ENCODE results near the gene PRUNE2. TPM values are rescaled to one million over a fixed set of nuclear protein-coding genes. Genes with fewer than 3 reads are reported as not detected.

Gene PRUNE2
- total and polyA plus RNA-seq, 9 donors, result 9.1 to 16.4 (median 11.9) TPM

- Histone ChIP-seq H3K36me3 (ENCODE audit: control insufficient read depth, insufficient read depth, low read length) (no peaks in the 10 kb centered on the region), H3K4me1 (ENCODE audit: control insufficient read depth, insufficient read depth, low read length) (no peaks in the 10 kb centered on the region), H3K27ac (ENCODE audit: low read length) (no peak overlapping the region), H3K27me3 (ENCODE audit: control insufficient read depth, insufficient read depth, low read length) (no peaks in the 10 kb centered on the region), H3K4me3 (ENCODE audit: low read length) (no peak overlapping the region), H3K9me3 (replicated peaks; ENCODE audit: control insufficient read depth, low read depth, low read length) (no peaks in the 10 kb centered on the region)
- WGBS (ENCODE audit: insufficient coverage), result no CpG with 5 or more reads among the region's 1 CpG
- DNase-seq, result no peak
These were observed 120.4 kb downstream of the PRUNE2 start for GRCh38 chr9:76785501-76785900.

DNA sequence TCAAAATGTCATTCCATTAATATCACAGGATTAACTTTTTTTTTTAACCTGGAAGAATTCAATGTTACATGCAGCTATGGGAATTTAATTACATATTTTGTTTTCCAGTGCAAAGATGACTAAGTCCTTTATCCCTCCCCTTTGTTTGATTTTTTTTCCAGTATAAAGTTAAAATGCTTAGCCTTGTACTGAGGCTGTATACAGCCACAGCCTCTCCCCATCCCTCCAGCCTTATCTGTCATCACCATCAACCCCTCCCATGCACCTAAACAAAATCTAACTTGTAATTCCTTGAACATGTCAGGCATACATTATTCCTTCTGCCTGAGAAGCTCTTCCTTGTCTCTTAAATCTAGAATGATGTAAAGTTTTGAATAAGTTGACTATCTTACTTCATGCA lies 121.0 kb downstream of the PRUNE2 start:
- Histone ChIP-seq H3K36me3 (ENCODE audit: control insufficient read depth, insufficient read depth, low read length) (no peaks in the 10 kb centered on the region), H3K9me3 (replicated peaks; ENCODE audit: control insufficient read depth, low read depth, low read length) (no peaks in the 10 kb centered on the region), H3K27me3 (ENCODE audit: control insufficient read depth, insufficient read depth, low read length) (no peaks in the 10 kb centered on the region), H3K27ac (ENCODE audit: low read length) (no peak overlapping the region), H3K4me3 (ENCODE audit: low read length) (no peak overlapping the region), H3K4me1 (ENCODE audit: control insufficient read depth, insufficient read depth, low read length) (no peaks in the 10 kb centered on the region)
- no peak for DNase-seq

DNA sequence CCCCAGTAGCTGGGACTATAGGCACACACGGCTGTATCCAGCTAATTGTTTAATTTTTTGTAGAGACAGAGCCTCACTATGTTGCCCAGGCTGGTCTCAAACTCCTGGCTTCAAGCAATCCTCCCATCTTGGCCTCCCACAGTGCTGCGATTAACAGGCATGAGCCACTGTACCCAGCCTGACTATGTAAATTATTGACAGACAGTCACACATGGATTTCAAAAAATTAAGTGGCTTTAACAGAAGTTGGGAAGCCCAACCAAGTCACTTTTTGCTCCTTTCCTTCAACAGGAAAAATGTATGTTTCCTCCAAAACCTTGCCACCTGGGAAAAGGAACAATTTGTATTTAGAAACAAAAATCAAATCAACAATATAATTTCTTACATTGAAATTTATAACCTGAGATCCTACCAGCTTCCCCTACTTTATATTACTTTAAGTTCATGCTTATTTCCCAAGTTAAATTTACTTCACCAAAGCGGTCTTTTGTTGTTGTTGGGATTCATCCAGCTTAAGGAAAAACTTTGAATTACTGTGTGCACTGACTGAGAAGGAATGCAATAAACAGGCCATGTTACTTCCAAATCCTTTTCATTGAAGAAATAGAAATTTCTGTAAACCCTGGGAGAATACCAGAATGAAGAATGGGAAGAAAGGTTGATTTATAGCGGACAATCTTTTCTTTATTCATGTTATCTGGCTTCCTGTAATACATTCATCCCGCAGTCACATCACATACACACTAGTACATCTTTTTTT lies 133.0 kb downstream of the PRUNE2 start:
- Histone ChIP-seq H3K4me3 (ENCODE audit: low read length) (no peak overlapping the region), H3K9me3 (replicated peaks; ENCODE audit: control insufficient read depth, low read depth, low read length) (no peaks in the 10 kb centered on the region), H3K4me1 (ENCODE audit: control insufficient read depth, insufficient read depth, low read length) (no peaks in the 10 kb centered on the region), H3K27me3 (ENCODE audit: control insufficient read depth, insufficient read depth, low read length) (peaks cover 2% of the 10 kb centered on the region), H3K27ac (ENCODE audit: low read length) (no peak overlapping the region), H3K36me3 (ENCODE audit: control insufficient read depth, insufficient read depth, low read length) (no peaks in the 10 kb centered on the region)
- no CpG with 5 or more reads among the region's 5 CpGs for WGBS (ENCODE audit: insufficient coverage)
- peak; percentile 43 for DNase-seq

DNA sequence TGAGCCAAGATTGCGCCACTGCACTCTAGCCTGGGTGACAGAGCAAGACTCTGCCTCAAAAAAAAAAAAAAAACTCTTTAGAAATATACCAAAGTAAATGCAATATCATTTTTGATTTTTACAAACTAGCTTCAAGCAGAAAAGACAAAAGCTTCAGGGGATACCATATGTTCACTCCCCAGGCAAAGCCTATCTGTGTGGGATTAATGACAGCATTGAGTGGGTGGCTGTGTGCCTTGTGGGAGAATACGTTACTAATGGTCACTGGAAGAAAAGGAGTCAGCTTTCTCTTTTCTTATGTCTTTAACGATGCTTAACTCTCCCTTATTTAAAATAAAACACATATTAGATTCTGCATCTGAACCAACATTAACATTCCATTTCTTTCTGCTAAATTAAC lies 139.8 kb downstream of the PRUNE2 start:
- Histone ChIP-seq H3K27ac (ENCODE audit: low read length) (no peak overlapping the region), H3K9me3 (replicated peaks; ENCODE audit: control insufficient read depth, low read depth, low read length) (no peaks in the 10 kb centered on the region), H3K27me3 (ENCODE audit: control insufficient read depth, insufficient read depth, low read length) (no peaks in the 10 kb centered on the region), H3K4me1 (ENCODE audit: control insufficient read depth, insufficient read depth, low read length) (no peaks in the 10 kb centered on the region), H3K4me3 (ENCODE audit: low read length) (no peak overlapping the region), H3K36me3 (ENCODE audit: control insufficient read depth, insufficient read depth, low read length) (no peaks in the 10 kb centered on the region)
- 100% methylated on average over 1 of the region's 3 CpGs for WGBS (ENCODE audit: insufficient coverage)
- DNase-seq, result no peak

- Histone ChIP-seq H3K4me1 (ENCODE audit: control insufficient read depth, insufficient read depth, low read length) (no peaks in the 10 kb centered on the region), H3K36me3 (ENCODE audit: control insufficient read depth, insufficient read depth, low read length) (no peaks in the 10 kb centered on the region), H3K9me3 (replicated peaks; ENCODE audit: control insufficient read depth, low read depth, low read length) (no peaks in the 10 kb centered on the region), H3K4me3 (ENCODE audit: low read length) (no peak within 1 kb of the TSS), H3K27me3 (ENCODE audit: control insufficient read depth, insufficient read depth, low read length) (no peaks in the 10 kb centered on the region), H3K27ac (ENCODE audit: low read length) (no peak within 1 kb of the TSS)
- WGBS (ENCODE audit: insufficient coverage), result 88% methylated on average over 2 of the region's 4 CpGs
- DNase-seq, result no peak
These were observed 141.8 kb downstream of the PRUNE2 start, which contains the start of gene PCA3 for GRCh38 chr9:76764138-76764537. Gene PCA3, plus strand, starts transcription at chr9:76764438.

- peak; percentile 28 for DNase-seq
- Histone ChIP-seq H3K9me3 (replicated peaks; ENCODE audit: control insufficient read depth, low read depth, low read length) (no peaks in the 10 kb centered on the region), H3K36me3 (ENCODE audit: control insufficient read depth, insufficient read depth, low read length) (no peaks in the 10 kb centered on the region), H3K4me1 (ENCODE audit: control insufficient read depth, insufficient read depth, low read length) (peaks cover 1% of the 10 kb centered on the region), H3K27me3 (ENCODE audit: control insufficient read depth, insufficient read depth, low read length) (no peaks in the 10 kb centered on the region), H3K4me3 (ENCODE audit: low read length) (no peak overlapping the region), H3K27ac (ENCODE audit: low read length) (no peak overlapping the region)
- WGBS (ENCODE audit: insufficient coverage), result no CpG with 5 or more reads among the region's 1 CpG
These were observed 144.5 kb downstream of the PRUNE2 start for GRCh38 chr9:76761448-76761847.

- Histone ChIP-seq H3K27ac (ENCODE audit: low read length) (no peak overlapping the region), H3K9me3 (replicated peaks; ENCODE audit: control insufficient read depth, low read depth, low read length) (no peaks in the 10 kb centered on the region), H3K4me1 (ENCODE audit: control insufficient read depth, insufficient read depth, low read length) (peaks cover 3% of the 10 kb centered on the region), H3K4me3 (ENCODE audit: low read length) (no peak overlapping the region), H3K27me3 (ENCODE audit: control insufficient read depth, insufficient read depth, low read length) (no peaks in the 10 kb centered on the region), H3K36me3 (ENCODE audit: control insufficient read depth, insufficient read depth, low read length) (no peaks in the 10 kb centered on the region)
- WGBS (ENCODE audit: insufficient coverage), result 54% methylated on average over 3 of the region's 6 CpGs
- DNase-seq, result no peak
These were observed 146.2 kb downstream of the PRUNE2 start for GRCh38 chr9:76759732-76760131.

DNA sequence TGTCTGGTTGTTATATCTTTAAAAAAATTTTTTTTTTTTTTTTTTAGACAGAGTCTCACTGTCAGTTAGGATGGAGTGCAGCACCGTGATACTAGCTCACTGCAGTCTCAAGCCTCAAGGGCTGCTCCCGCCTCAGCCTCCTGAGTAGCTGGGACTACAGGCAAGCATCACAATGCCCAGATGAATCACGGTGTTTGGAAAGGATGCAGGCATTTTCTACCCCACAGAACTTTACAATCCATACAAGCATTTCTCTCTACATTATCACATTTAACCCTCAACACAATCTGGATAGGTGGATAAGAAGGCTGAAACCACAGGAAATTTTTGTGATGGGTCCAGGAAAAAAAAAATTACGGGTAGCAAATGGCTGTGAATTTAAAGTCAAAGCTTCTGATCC lies 147.4 kb downstream of the PRUNE2 start:
- Histone ChIP-seq H3K9me3 (replicated peaks; ENCODE audit: control insufficient read depth, low read depth, low read length) (no peaks in the 10 kb centered on the region), H3K4me3 (ENCODE audit: low read length) (no peak overlapping the region), H3K4me1 (ENCODE audit: control insufficient read depth, insufficient read depth, low read length) (peaks cover 3% of the 10 kb centered on the region), H3K27me3 (ENCODE audit: control insufficient read depth, insufficient read depth, low read length) (no peaks in the 10 kb centered on the region), H3K27ac (ENCODE audit: low read length) (no peak overlapping the region), H3K36me3 (ENCODE audit: control insufficient read depth, insufficient read depth, low read length) (no peaks in the 10 kb centered on the region)
- DNase-seq, result no peak
- no CpG with 5 or more reads among the region's 4 CpGs for WGBS (ENCODE audit: insufficient coverage)

DNA sequence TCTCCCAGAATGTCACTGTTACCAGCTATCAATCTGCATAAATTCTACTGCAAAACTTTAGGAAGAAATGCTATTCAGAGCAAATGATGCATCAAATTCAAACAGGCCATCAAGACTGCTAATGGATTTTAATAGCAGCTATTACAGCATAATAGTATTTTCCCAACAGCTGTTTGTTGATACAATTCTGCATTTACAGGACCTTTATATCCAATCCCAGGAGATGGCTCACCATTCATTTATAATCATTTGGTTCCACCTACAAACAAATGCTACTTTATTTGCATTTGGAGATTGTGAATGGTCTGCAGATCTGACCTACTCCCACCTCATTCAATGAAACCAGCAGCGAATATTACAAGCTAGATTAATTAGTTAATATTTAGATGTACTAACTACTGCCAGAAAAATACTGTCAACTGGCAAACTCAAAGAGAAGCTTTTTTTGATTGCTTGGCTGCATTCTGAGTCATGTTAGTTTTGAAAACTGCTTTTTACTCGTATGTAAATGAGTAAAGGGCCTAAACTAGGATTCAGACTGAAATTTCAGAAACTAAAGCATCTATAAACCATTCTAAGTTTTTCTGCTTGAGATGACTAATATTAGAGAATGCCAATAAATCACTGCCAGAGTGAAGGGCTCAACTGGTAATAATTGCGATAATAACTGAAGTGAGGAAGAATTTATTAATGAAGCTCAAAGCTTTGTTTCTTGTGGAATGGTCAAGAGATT lies 148.8 kb downstream of the PRUNE2 start:
- Histone ChIP-seq H3K36me3 (ENCODE audit: control insufficient read depth, insufficient read depth, low read length) (no peaks in the 10 kb centered on the region), H3K4me1 (ENCODE audit: control insufficient read depth, insufficient read depth, low read length) (peaks cover 3% of the 10 kb centered on the region), H3K4me3 (ENCODE audit: low read length) (no peak overlapping the region), H3K27me3 (ENCODE audit: control insufficient read depth, insufficient read depth, low read length) (no peaks in the 10 kb centered on the region), H3K9me3 (replicated peaks; ENCODE audit: control insufficient read depth, low read depth, low read length) (no peaks in the 10 kb centered on the region), H3K27ac (ENCODE audit: low read length) (no peak overlapping the region)
- DNase-seq, result no peak
- 100% methylated on average over 1 of the region's 3 CpGs for WGBS (ENCODE audit: insufficient coverage)

- H3K4me1 ChIP-seq (ENCODE audit: control insufficient read depth, insufficient read depth, low read length), result peaks cover 3% of the 10 kb centered on the region
- no peaks in the 10 kb centered on the region for H3K27me3 ChIP-seq (ENCODE audit: control insufficient read depth, insufficient read depth, low read length)
- H3K27ac ChIP-seq (ENCODE audit: low read length), result no peak overlapping the region
- H3K36me3 ChIP-seq (ENCODE audit: control insufficient read depth, insufficient read depth, low read length), result no peaks in the 10 kb centered on the region
- H3K9me3 ChIP-seq (replicated peaks; ENCODE audit: control insufficient read depth, low read depth, low read length), result no peaks in the 10 kb centered on the region
- 38% methylated on average over 6 of the region's 6 CpGs for WGBS (ENCODE audit: insufficient coverage)
- no peak overlapping the region for H3K4me3 ChIP-seq (ENCODE audit: low read length)
- peak; percentile 24 for DNase-seq
These were observed 149.7 kb downstream of the PRUNE2 start for GRCh38 chr9:76756268-76756640.

All from muscle of leg (tissue), 11 donors.